ENCODE measurements around the gene KANSL1. TPM values are rescaled to one million over a fixed set of nuclear protein-coding genes. Genes with fewer than 3 reads are reported as not detected.
A peak's percentile ranks its signal among the peaks of the same experiment; 100 is the strongest.

Gene KANSL1
- total RNA-seq, 2 experiments from 2014 or later: 54.4 to 55.3 TPM

- ATAC-seq: no peak
- Mint-ChIP-seq H3K4me3 (no peak overlapping the region), H3K27me3 (no peaks in the 10 kb centered on the region), H3K4me1 (ENCODE audit: low read depth) (peaks cover 78% of the 10 kb centered on the region), H3K27ac (peak overlapping the region; percentile 1), H3K9me3 (no peaks in the 10 kb centered on the region), H3K36me3 (ENCODE audit: low read depth) (peaks cover 22% of the 10 kb centered on the region)
- CTCF ChIA-PET: interaction anchor here (1.4 kb wide), 1 partner anchor 83 kb away, joined by 3 read pairs; the partner anchor contains the start of gene KANSL1
- intact Hi-C loops (cut with micrococcal nuclease): no loop called here
- TF ChIP-seq CTCF (IDR thresholded peaks at IDR 0.05): no peak
- DNase-seq: no peak
- POLR2A ChIA-PET: interaction anchor here (1.3 kb wide), 1 partner anchor 33 kb away, joined by 6 read pairs; no protein-coding TSS in a partner anchor
These were observed 83.0 kb downstream of the KANSL1 start for GRCh38 chr17:46110219-46110618.

GRCh38 chr17:46109603-46110189 lies 83.5 kb downstream of the KANSL1 start:
- Mint-ChIP-seq H3K4me3 (no peak overlapping the region), H3K27ac (no peak overlapping the region), H3K36me3 (ENCODE audit: low read depth) (peaks cover 22% of the 10 kb centered on the region), H3K4me1 (ENCODE audit: low read depth) (peaks cover 74% of the 10 kb centered on the region), H3K9me3 (no peaks in the 10 kb centered on the region), H3K27me3 (no peaks in the 10 kb centered on the region)
- ChIA-PET POLR2A (interaction anchor here (1.3 kb wide), 1 partner anchor 32 kb away, joined by 6 read pairs; no protein-coding TSS in a partner anchor), CTCF (interaction anchor here (1.1 to 1.4 kb wide), 2 partner anchors 83 to 103 kb away, joined by 3 read pairs; partner anchors contain the start of gene KANSL1)
- TF ChIP-seq CTCF (IDR thresholded peaks at IDR 0.05): no peak
- DNase-seq (no peak), ATAC-seq (no peak)
- intact Hi-C loops (cut with micrococcal nuclease): no loop called here

- H3K27me3 Mint-ChIP-seq: no peaks in the 10 kb centered on the region
These were observed 84.6 kb downstream of the KANSL1 start for GRCh38 chr17:46108550-46109110.

GRCh38 chr17:46108120-46108519 lies 85.1 kb downstream of the KANSL1 start:
- no peak for TF ChIP-seq CTCF (IDR thresholded peaks at IDR 0.05)
- Mint-ChIP-seq H3K4me1 (ENCODE audit: low read depth) (peaks cover 73% of the 10 kb centered on the region), H3K9me3 (no peaks in the 10 kb centered on the region), H3K4me3 (no peak overlapping the region), H3K27me3 (no peaks in the 10 kb centered on the region), H3K36me3 (ENCODE audit: low read depth) (peaks cover 19% of the 10 kb centered on the region), H3K27ac (peak overlapping the region; percentile 27)
- ChIA-PET CTCF (interaction anchor here (1.1 to 1.2 kb wide), 2 partner anchors 10 to 18 kb away, joined by 4 read pairs; no protein-coding TSS in a partner anchor), POLR2A (interaction anchor here (0.9 kb wide), 1 partner anchor 11 kb away, joined by 4 read pairs; no protein-coding TSS in a partner anchor)
- DNase-seq (no peak), ATAC-seq (no peak)
- intact Hi-C loops (cut with micrococcal nuclease): no loop called here

More at GRCh38 chr17:46108550-46109110, 84.6 kb downstream of the KANSL1 start:
- Mint-ChIP-seq H3K36me3 (ENCODE audit: low read depth) (peaks cover 22% of the 10 kb centered on the region), H3K4me1 (ENCODE audit: low read depth) (peaks cover 74% of the 10 kb centered on the region), H3K4me3 (no peak overlapping the region), H3K9me3 (no peaks in the 10 kb centered on the region), H3K27ac (peak overlapping the region; percentile 31)
- peak; percentile 30 for DNase-seq
- peak; percentile 51 for ATAC-seq
- POLR2A ChIA-PET: interaction anchor here (0.7 to 0.9 kb wide), 3 partner anchors 10 to 60 kb away, joined by 3 to 4 read pairs (median 3); no protein-coding TSS in a partner anchor
- CTCF ChIA-PET: interaction anchor here (1.1 to 1.4 kb wide), 4 partner anchors 9 to 104 kb away, joined by 3 to 4 read pairs (median 4); partner anchors contain the start of gene KANSL1
- TF ChIP-seq CTCF (IDR thresholded peaks at IDR 0.05): no peak
- intact Hi-C loops (cut with micrococcal nuclease): no loop called here
